GM23338 (cell line): ENCODE measurements around the gene HSF4. TPM values are rescaled to one million over a fixed set of nuclear protein-coding genes. Genes with fewer than 3 reads are reported as not detected.

ENCODE experiments used
- ATAC-seq: fragments of 200-7000 bp; cut with Tn5 transposase; 3 replicates; pipeline ENCODE4 v1.9.1; 2020
- DNase-seq: peaks from one replicate; pipeline ENCODE4 v3.0.0-alpha.2; 2015; ENCODE audit warnings: low spot score
- H2AFZ ChIP-seq: fragments of 200-600 bp; sonication (generic); 2 replicates; pipeline ENCODE4 v1.8.0; 2016; ENCODE audit warnings: antibody characterized with exemption, mild to moderate bottlenecking, moderate library complexity
- H3F3A ChIP-seq: fragments of 200-600 bp; sonication (generic); replicated peaks from 2 replicates; pipeline ENCODE4 v1.8.0; 2017; ENCODE audit warnings: antibody characterized with exemption, mixed run types, low read depth
- H3K27ac ChIP-seq: fragments of 200-600 bp; sonication (generic); 2 replicates; pipeline ENCODE4 v1.6.1; 2016; ENCODE audit warnings: low read depth
- H3K27me3 ChIP-seq: fragments of 200-600 bp; sonication (generic); 2 replicates; pipeline ENCODE4 v1.8.0; 2016; ENCODE audit warnings: mild to moderate bottlenecking, mixed run types, moderate library complexity; ENCODE audit not compliant: insufficient read depth
- H3K36me3 ChIP-seq: fragments of 200-600 bp; sonication (generic); 2 replicates; pipeline ENCODE4 v1.8.0; 2016; ENCODE audit warnings: mild to moderate bottlenecking; ENCODE audit not compliant: insufficient read depth
- H3K4me1 ChIP-seq: fragments of 200-600 bp; sonication (generic); 2 replicates; pipeline ENCODE4 v1.8.0; 2016; ENCODE audit warnings: mild to moderate bottlenecking, moderate library complexity; ENCODE audit not compliant: insufficient read depth
- H3K4me2 ChIP-seq: fragments of 200-600 bp; sonication (generic); 2 replicates; pipeline ENCODE4 v1.7.1; 2017; ENCODE audit warnings: mixed run types
- H3K4me3 ChIP-seq: fragments of 200-600 bp; sonication (generic); 2 replicates; pipeline ENCODE4 v1.6.1; 2016; ENCODE audit warnings: mixed run types
- H3K79me2 ChIP-seq: fragments of 200-600 bp; sonication (generic); replicated peaks from 2 replicates; pipeline ENCODE4 v1.8.0; 2017; ENCODE audit warnings: mild to moderate bottlenecking; ENCODE audit not compliant: insufficient read depth
- H3K9me2 ChIP-seq: fragments of 200-600 bp; sonication (generic); 2 replicates; pipeline ENCODE4 v1.8.0; 2017; ENCODE audit not compliant: insufficient read depth
- H4K20me1 ChIP-seq: fragments of 200-600 bp; sonication (generic); replicated peaks from 2 replicates; pipeline ENCODE4 v1.8.0; 2017; ENCODE audit warnings: mild to moderate bottlenecking; ENCODE audit not compliant: insufficient read depth
- H3K27ac Mint-ChIP-seq: 2 replicates; pipeline ENCODE4 v1.8.0; 2020; ENCODE audit warnings: inconsistent platforms, mild to moderate bottlenecking, moderate library complexity, mixed read lengths
- H3K27me3 Mint-ChIP-seq: 3 replicates; pipeline ENCODE4 v1.8.0; 2022; ENCODE audit warnings: low read depth, mild to moderate bottlenecking, moderate library complexity, mixed read lengths, inconsistent platforms; ENCODE audit not compliant: insufficient read depth, poor library complexity
- H3K36me3 Mint-ChIP-seq: 3 replicates; pipeline ENCODE4 v1.8.0; 2021; ENCODE audit warnings: low read depth, mild to moderate bottlenecking, inconsistent platforms, moderate library complexity, mixed read lengths
- H3K4me1 Mint-ChIP-seq: 3 replicates; pipeline ENCODE4 v1.8.0; 2020; ENCODE audit warnings: mild to moderate bottlenecking, inconsistent platforms, mixed read lengths
- H3K4me3 Mint-ChIP-seq: 3 replicates; pipeline ENCODE4 v1.8.0; 2021; ENCODE audit warnings: moderate library complexity, mild to moderate bottlenecking, inconsistent platforms, mixed read lengths
- H3K9me3 Mint-ChIP-seq: 3 replicates; pipeline ENCODE4 v1.8.0; 2020; ENCODE audit warnings: moderate library complexity, mild to moderate bottlenecking, inconsistent platforms, mixed read lengths
- CREB1 ChIP-seq: fragments of 250-450 bp; sonication (Bioruptor Pico); IDR thresholded peaks from 2 replicates; pipeline ENCODE4 v1.5.0; 2020; ENCODE audit warnings: low read depth, mild to moderate bottlenecking, moderate library complexity
- EZH2 ChIP-seq: fragments of 200-600 bp; sonication (generic); IDR thresholded peaks from one replicate; pipeline ENCODE4 v1.8.0; 2017; ENCODE audit warnings: antibody characterized with exemption, mild to moderate bottlenecking, low read depth; ENCODE audit not compliant: unreplicated experiment
- EZH2phosphoT487 ChIP-seq: fragments of 200-600 bp; sonication (generic); IDR thresholded peaks from one replicate; pipeline ENCODE4 v1.8.1; 2018; ENCODE audit warnings: antibody characterized with exemption; ENCODE audit not compliant: unreplicated experiment
- NANOG ChIP-seq: IDR thresholded peaks from 2 replicates; pipeline ENCODE4 v1.6.1; 2016; ENCODE audit warnings: antibody characterized with exemption, borderline replicate concordance
- POLR2AphosphoS5 ChIP-seq: IDR thresholded peaks from 2 replicates; pipeline ENCODE4 v1.6.1; 2016; ENCODE audit warnings: antibody characterized with exemption, low read depth
- ZNF114 ChIP-seq: fragments of 250-450 bp; sonication (Bioruptor Pico); IDR thresholded peaks from 2 replicates; pipeline ENCODE4 v1.5.0; 2020; ENCODE audit warnings: mild to moderate bottlenecking, moderate library complexity
- ZNF331 ChIP-seq: fragments of 250-450 bp; sonication (Bioruptor Pico); IDR thresholded peaks from 2 replicates; pipeline ENCODE4 v1.5.0; 2020; ENCODE audit warnings: low read depth, mild to moderate bottlenecking, moderate library complexity
- ZNF462 ChIP-seq: fragments of 250-450 bp; sonication (Bioruptor Pico); IDR thresholded peaks from 2 replicates; pipeline ENCODE4 v1.5.0; 2020; ENCODE audit warnings: mild to moderate bottlenecking, moderate library complexity
- polyA plus RNA-seq: library from polyadenylated mRNA; unstranded; fragments of >200 nt; fragmentation: Nextera tagmentation; extraction: Ambion mirVana; gene quantifications from 2 replicates; pipeline ENCODE4 v1.2.1, GENCODE V29; 2016
- total RNA-seq: library from RNA; depleted of rRNA; stranded (reverse); fragments of >200 nt; shearing (Covaris generic); gene quantifications from 2 replicates; pipeline ENCODE4 v1.2.3, GENCODE V29; 2014
- TF ChIP-seq, protein P1 (sequence below), 2 experiments: fragments of 200-600 bp in 1 of 2; sonication (generic) in 1 of 2; conservative IDR thresholded peaks; 2 replicates each; pipeline versions ENCODE4 v1.5.1 to v1.6.1; 2016 to 2017; ENCODE audit warnings: antibody characterized with exemption in 2 of 2, low read depth in 2 of 2, mild to moderate bottlenecking in 2 of 2, moderate library complexity in 1 of 2

HSF4 gene
- total and polyA plus RNA-seq, 2 experiments from 2014 or later: 0.19 to 1.3 TPM

DNA sequence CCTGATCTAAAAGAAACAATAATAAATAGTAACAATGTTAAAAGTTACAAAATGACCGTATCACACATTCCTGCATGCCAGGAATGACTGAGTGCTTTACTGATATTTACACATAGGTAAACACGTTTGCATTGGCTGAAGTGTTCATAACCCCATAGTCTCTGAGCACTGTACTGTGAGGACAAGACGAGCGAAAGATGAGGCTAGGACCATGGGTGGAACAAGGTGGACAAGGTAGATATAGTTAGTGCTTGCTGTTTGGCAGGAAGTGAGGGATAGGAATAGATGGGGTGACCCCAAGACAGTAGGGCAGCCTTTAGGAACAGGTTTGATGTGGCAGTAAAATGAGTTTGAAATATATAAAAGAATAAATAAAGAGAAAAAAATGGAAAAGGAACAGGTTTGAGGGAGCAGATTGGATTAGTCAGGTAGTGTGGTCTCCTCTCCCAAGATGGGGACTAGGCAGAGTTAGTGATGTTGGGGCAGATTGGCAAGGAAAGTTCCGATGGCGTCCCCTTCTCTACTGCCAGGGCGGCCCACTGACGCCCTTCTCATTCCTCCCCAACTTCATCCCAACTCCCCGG, 27.0 kb downstream of the HSF4 start:
- Histone ChIP-seq H3K4me3 (peak overlapping the region; percentile 97), H2AFZ (peak overlapping the region; percentile 96), H3K36me3 (peaks cover 16% of the 10 kb centered on the region; the same call in 1 of the 2 replicates), H4K20me1 (peaks cover 18% of the 10 kb centered on the region), H3K27ac (no peak overlapping the region), H3K27me3 (peaks cover 3% of the 10 kb centered on the region; the same call in 1 of the 2 replicates), H3K9me2 (no peaks in the 10 kb centered on the region), H3F3A (0 out of 2 replicates have a peak, but pooled peaks cover 9% of the 10 kb centered on the region), H3K79me2 (peaks cover 21% of the 10 kb centered on the region), H3K4me2 (peak overlapping the region; percentile 62), H3K4me1 (peaks cover 7% of the 10 kb centered on the region; the same call in 1 of the 2 replicates)
- Mint-ChIP-seq H3K27ac (no peak overlapping the region), H3K4me1 (peaks cover 24% of the 10 kb centered on the region), H3K9me3 (no peaks in the 10 kb centered on the region), H3K4me3 (peak overlapping the region; percentile 93), H3K36me3 (peaks cover 33% of the 10 kb centered on the region), H3K27me3 (peaks cover 11% of the 10 kb centered on the region)
- ATAC-seq: no peak
- no peak for DNase-seq
- no peak for TF ChIP-seq ZNF331 (CRISPR knock-in tag)

- peaks cover 7% of the 10 kb centered on the region; the same call in 1 of the 2 replicates for H3K4me1 ChIP-seq
- Mint-ChIP-seq H3K27me3 (peaks cover 9% of the 10 kb centered on the region), H3K4me1 (peaks cover 22% of the 10 kb centered on the region), H3K4me3 (peak within 1 kb of the TSS; percentile 93), H3K9me3 (no peaks in the 10 kb centered on the region), H3K36me3 (peaks cover 39% of the 10 kb centered on the region), H3K27ac (peak within 1 kb of the TSS; percentile 53; the same call in 1 of the 2 replicates)
- peaks cover 20% of the 10 kb centered on the region; the same call in 1 of the 2 replicates for H3K36me3 ChIP-seq
- H2AFZ ChIP-seq: peak within 1 kb of the TSS; percentile 96
- DNase-seq (peak; percentile 97), ATAC-seq (peak; percentile 97)
- peak within 1 kb of the TSS; percentile 97 for H3K4me3 ChIP-seq
- H3K79me2 ChIP-seq: peaks cover 21% of the 10 kb centered on the region
- no peaks in the 10 kb centered on the region for H3K9me2 ChIP-seq
- H3F3A ChIP-seq: 0 out of 2 replicates have a peak, but pooled peaks cover 12% of the 10 kb centered on the region
- no peaks in the 10 kb centered on the region for H3K27me3 ChIP-seq
- peaks cover 22% of the 10 kb centered on the region for H4K20me1 ChIP-seq
- no peak within 1 kb of the TSS for H3K27ac ChIP-seq
- H3K4me2 ChIP-seq: peak within 1 kb of the TSS; percentile 98
- TF ChIP-seq, protein P1, sequence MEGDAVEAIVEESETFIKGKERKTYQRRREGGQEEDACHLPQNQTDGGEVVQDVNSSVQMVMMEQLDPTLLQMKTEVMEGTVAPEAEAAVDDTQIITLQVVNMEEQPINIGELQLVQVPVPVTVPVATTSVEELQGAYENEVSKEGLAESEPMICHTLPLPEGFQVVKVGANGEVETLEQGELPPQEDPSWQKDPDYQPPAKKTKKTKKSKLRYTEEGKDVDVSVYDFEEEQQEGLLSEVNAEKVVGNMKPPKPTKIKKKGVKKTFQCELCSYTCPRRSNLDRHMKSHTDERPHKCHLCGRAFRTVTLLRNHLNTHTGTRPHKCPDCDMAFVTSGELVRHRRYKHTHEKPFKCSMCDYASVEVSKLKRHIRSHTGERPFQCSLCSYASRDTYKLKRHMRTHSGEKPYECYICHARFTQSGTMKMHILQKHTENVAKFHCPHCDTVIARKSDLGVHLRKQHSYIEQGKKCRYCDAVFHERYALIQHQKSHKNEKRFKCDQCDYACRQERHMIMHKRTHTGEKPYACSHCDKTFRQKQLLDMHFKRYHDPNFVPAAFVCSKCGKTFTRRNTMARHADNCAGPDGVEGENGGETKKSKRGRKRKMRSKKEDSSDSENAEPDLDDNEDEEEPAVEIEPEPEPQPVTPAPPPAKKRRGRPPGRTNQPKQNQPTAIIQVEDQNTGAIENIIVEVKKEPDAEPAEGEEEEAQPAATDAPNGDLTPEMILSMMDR (conservative IDR thresholded peaks at IDR 0.05; ENCODE audit: low read depth in 2 of 2): no peak
- no peak for TF ChIP-seq EZH2
- TF ChIP-seq ZNF462: no peak
- TF ChIP-seq EZH2phosphoT487: no peak
- no peak for TF ChIP-seq NANOG
- no peak for TF ChIP-seq ZNF114 (CRISPR knock-in tag)
- TF ChIP-seq POLR2AphosphoS5: peak; percentile 73
- no peak for TF ChIP-seq ZNF331 (CRISPR knock-in tag)
- no peak for TF ChIP-seq CREB1 (CRISPR knock-in tag)
Measured at GRCh38 chr16:67191995-67192681, 27.6 kb downstream of the HSF4 start, which contains the start of gene E2F4. Gene E2F4 (plus strand): TSS chr16:67192155. CDS start chr16:67192228, 73 bp downstream.
